ENCODE results near the gene RAB9A. TPM values are rescaled to one million over a fixed set of nuclear protein-coding genes. Genes with fewer than 3 reads are reported as not detected.

RAB9A gene
- polyA plus RNA-seq, 12 donors, result 14.0 to 35.2 (median 21.0) TPM; not detected in 1

- no peak for DNase-seq
Measured at GRCh38 chrX:13741695-13742094, 52.8 kb downstream of the RAB9A start.

GRCh38 chrX:13742397-13743176, 53.7 kb downstream of the RAB9A start:
- no peak for DNase-seq

- no peak for DNase-seq
Measured at GRCh38 chrX:13747836-13748235, 58.9 kb downstream of the RAB9A start.

- no peak for DNase-seq
Measured at GRCh38 chrX:13748486-13748885, 59.6 kb downstream of the RAB9A start.

- DNase-seq, result no peak
Measured at GRCh38 chrX:13750204-13750603, 61.3 kb downstream of the RAB9A start.

GRCh38 chrX:13750812-13751211, 61.9 kb downstream of the RAB9A start:
- DNase-seq, result no peak

GRCh38 chrX:13752141-13752540, 63.2 kb downstream of the RAB9A start:
- DNase-seq, result no peak

GRCh38 chrX:13752646-13753045, 63.7 kb downstream of the RAB9A start:
- no peak for DNase-seq

- DNase-seq, result no peak
Measured at GRCh38 chrX:13754765-13755164, 65.8 kb downstream of the RAB9A start.

- DNase-seq, result no peak
Measured at GRCh38 chrX:13755254-13755653, 66.3 kb downstream of the RAB9A start.

- no peak for DNase-seq
Measured at GRCh38 chrX:13756381-13756780, 67.5 kb downstream of the RAB9A start.

GRCh38 chrX:13759152-13759718, 70.3 kb downstream of the RAB9A start:
- no peak for DNase-seq

Other genes starting within 250 kb of the RAB9A start
- gene EGFL6, start 119.5 kb upstream of the RAB9A start, polyA plus RNA-seq (ENCODE audit: insufficient read length in 12 of 12), result 100 to 1,000 TPM in 4 of 12 donors, 10 to 100 TPM in 7, not detected in 1; 59.9 to 149 (median 86.7) TPM
- gene TCEANC, start 36.0 kb upstream of the RAB9A start, polyA plus RNA-seq (ENCODE audit: insufficient read length in 12 of 12), result 1 to 10 TPM in 11 of 12 donors, not detected in 1; 4.1 to 7.2 (median 5.3) TPM
- 10 to 100 TPM in 9 of 12 donors, 1 to 10 TPM in 2, not detected in 1; 8.3 to 19.2 (median 14.4) TPM for gene TRAPPC2, start 45.5 kb downstream of the RAB9A start, polyA plus RNA-seq (ENCODE audit: insufficient read length in 12 of 12)
- 10 to 100 TPM in 11 of 12 donors, not detected in 1; 15.1 to 46.0 (median 21.0) TPM for gene OFD1, start 45.6 kb downstream of the RAB9A start, polyA plus RNA-seq (ENCODE audit: insufficient read length in 12 of 12)
- gene GPM6B, start 128.0 kb downstream of the RAB9A start, polyA plus RNA-seq (ENCODE audit: insufficient read length in 12 of 12), result 100 to 1,000 TPM in 1 of 12 donors, 10 to 100 TPM in 11; 15.8 to 392 (median 23.7) TPM

All from muscle of arm (tissue), 12 donors.